Neural progenitor cell (in vitro differentiated cells): ENCODE data around the gene TRMT1. TPM values are rescaled to one million over a fixed set of nuclear protein-coding genes. Genes with fewer than 3 reads are reported as not detected.
A peak's percentile ranks its signal among the peaks of the same experiment; 100 is the strongest.

Source experiments
- DNase-seq: peaks from one replicate; pipeline ENCODE4 v3.0.0-alpha.2; 2016; ENCODE audit warnings: low spot score
- H2AFZ ChIP-seq: fragments of 200-600 bp; sonication (generic); replicated peaks from 2 replicates; pipeline ENCODE4 v1.6.1; 2016; ENCODE audit warnings: antibody characterized with exemption
- H3F3A ChIP-seq: fragments of 200-600 bp; sonication (generic); 2 replicates; pipeline ENCODE4 v1.6.1; 2016; ENCODE audit warnings: antibody characterized with exemption, low read depth
- H3K27ac ChIP-seq: fragments of 200-600 bp; sonication (generic); 2 replicates; pipeline ENCODE4 v1.5.1; 2016; ENCODE audit warnings: mild to moderate bottlenecking
- H3K27me3 ChIP-seq: fragments of 200-600 bp; sonication (generic); 2 replicates; pipeline ENCODE4 v1.6.1; 2016; ENCODE audit warnings: mild to moderate bottlenecking, moderate library complexity
- H3K36me3 ChIP-seq: fragments of 200-600 bp; sonication (generic); 2 replicates; pipeline ENCODE4 v1.5.1; 2016
- H3K4me1 ChIP-seq: fragments of 200-600 bp; sonication (generic); 2 replicates; pipeline ENCODE4 v1.6.1; 2016; ENCODE audit warnings: mixed run types
- H3K4me2 ChIP-seq: fragments of 200-600 bp; sonication (generic); 2 replicates; pipeline ENCODE4 v1.6.1; 2016
- H3K4me3 ChIP-seq: fragments of 200-600 bp; sonication (generic); 2 replicates; pipeline ENCODE4 v1.5.1; 2016
- H3K79me2 ChIP-seq: fragments of 200-600 bp; sonication (generic); 2 replicates; pipeline ENCODE4 v1.6.1; 2016; ENCODE audit warnings: low read depth
- H3K9ac ChIP-seq: fragments of 200-600 bp; sonication (generic); 2 replicates; pipeline ENCODE4 v1.6.1; 2016
- H3K9me3 ChIP-seq: fragments of 200-600 bp; sonication (generic); 2 replicates; pipeline ENCODE4 v1.5.1; 2016; ENCODE audit warnings: low read depth
- H4K20me1 ChIP-seq: fragments of 200-600 bp; sonication (generic); 2 replicates; pipeline ENCODE4 v1.6.1; 2016; ENCODE audit warnings: low read depth
- H3K27ac Mint-ChIP-seq: 3 replicates; pipeline ENCODE4 v1.8.0; 2021; ENCODE audit warnings: mixed read lengths
- H3K27me3 Mint-ChIP-seq: 2 replicates; pipeline ENCODE4 v1.8.0; 2022; ENCODE audit warnings: low read depth, mild to moderate bottlenecking, inconsistent platforms, moderate library complexity, mixed read lengths; ENCODE audit not compliant: insufficient read depth
- H3K36me3 Mint-ChIP-seq: 3 replicates; pipeline ENCODE4 v1.8.0; 2021; ENCODE audit warnings: mixed read lengths
- H3K4me1 Mint-ChIP-seq: 3 replicates; pipeline ENCODE4 v1.8.0; 2021; ENCODE audit warnings: mixed read lengths
- H3K4me3 Mint-ChIP-seq: 3 replicates; pipeline ENCODE4 v1.8.0; 2021; ENCODE audit warnings: mild to moderate bottlenecking, moderate library complexity, mixed read lengths
- H3K9me3 Mint-ChIP-seq: 3 replicates; pipeline ENCODE4 v1.8.0; 2020; ENCODE audit warnings: mixed read lengths
- EZH2 ChIP-seq: fragments of 200-600 bp; sonication (generic); IDR thresholded peaks from 2 replicates; pipeline ENCODE4 v1.6.1; 2017; ENCODE audit warnings: antibody characterized with exemption, mild to moderate bottlenecking, moderate library complexity
- EZH2phosphoT487 ChIP-seq: fragments of 200-600 bp; sonication (generic); IDR thresholded peaks from 2 replicates; pipeline ENCODE4 v1.6.1; 2017; ENCODE audit warnings: antibody characterized with exemption
- total RNA-seq: library from RNA; depleted of rRNA; stranded (reverse); fragments of >200 nt; gene quantifications from 2 replicates; pipeline ENCODE4 v1.2.3, GENCODE V29; 2015; ENCODE audit warnings: low replicate concordance
- TF ChIP-seq, protein P1 (sequence below): fragments of 200-600 bp; sonication (generic); IDR thresholded peaks from 2 replicates; pipeline ENCODE4 v1.5.1; 2017; ENCODE audit warnings: antibody characterized with exemption, mild to moderate bottlenecking

TRMT1 gene
- total RNA-seq, 1 donor from 2014 or later, result 30.2 TPM

DNA sequence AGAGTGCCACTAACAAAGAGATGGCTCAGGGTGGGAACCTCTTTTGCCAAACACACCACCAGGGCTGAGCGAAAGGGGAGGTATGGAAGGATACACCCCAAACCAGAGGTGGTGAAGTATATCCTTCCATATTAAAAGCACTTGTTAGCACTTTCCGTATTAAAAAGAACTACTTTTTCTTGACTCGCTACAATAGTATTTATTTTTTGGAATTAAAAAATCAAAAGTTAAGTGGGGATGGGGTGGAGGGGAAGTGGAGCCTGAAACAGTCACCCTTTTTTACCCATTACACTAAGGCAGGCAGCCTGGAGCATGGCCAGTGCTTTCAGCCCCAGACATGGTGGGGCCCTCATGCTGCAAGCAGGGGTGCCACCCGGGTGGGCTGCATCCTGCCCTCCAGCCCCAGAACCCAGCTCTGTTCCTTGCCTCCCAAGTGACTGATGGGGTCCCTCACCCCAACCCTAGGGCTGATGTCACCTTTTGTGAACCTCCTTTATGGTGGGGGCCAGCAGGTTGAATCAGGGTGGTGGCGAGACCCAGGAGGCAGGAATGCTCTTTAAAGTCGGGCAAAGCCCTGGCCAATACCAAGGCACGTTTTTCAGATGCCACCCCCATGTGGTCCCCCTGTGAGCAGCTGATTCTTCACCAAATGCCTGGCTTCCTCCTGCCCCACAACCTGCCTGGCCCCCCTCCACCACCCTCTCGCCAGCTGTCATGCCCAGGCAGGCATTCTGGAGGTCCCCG is 44.9 kb downstream of the TRMT1 start:
- H3K27me3 Mint-ChIP-seq, result peaks cover 43% of the 10 kb centered on the region
- H3K27ac ChIP-seq, result no peak overlapping the region
- H3K4me3 ChIP-seq, result no peak overlapping the region
- no peaks in the 10 kb centered on the region for H3K79me2 ChIP-seq
- no peaks in the 10 kb centered on the region for H3K36me3 Mint-ChIP-seq
- H3K9me3 Mint-ChIP-seq, result no peaks in the 10 kb centered on the region
- DNase-seq, result no peak
- H4K20me1 ChIP-seq, result no peaks in the 10 kb centered on the region
- peaks cover 22% of the 10 kb centered on the region for H3K27me3 ChIP-seq
- H3K27ac Mint-ChIP-seq, result no peak overlapping the region
- no peak overlapping the region for H2AFZ ChIP-seq
- H3K9me3 ChIP-seq, result no peaks in the 10 kb centered on the region
- no peak overlapping the region for H3K9ac ChIP-seq
- no peak overlapping the region for H3K4me2 ChIP-seq
- peaks cover 13% of the 10 kb centered on the region for H3K4me1 ChIP-seq
- peaks cover 6% of the 10 kb centered on the region for H3K4me1 Mint-ChIP-seq
- no peak overlapping the region for H3K4me3 Mint-ChIP-seq
- H3K36me3 ChIP-seq, result no peaks in the 10 kb centered on the region
- no peaks in the 10 kb centered on the region for H3F3A ChIP-seq
- TF ChIP-seq EZH2 (no peak), EZH2phosphoT487 (no peak)
- TF ChIP-seq, protein P1, sequence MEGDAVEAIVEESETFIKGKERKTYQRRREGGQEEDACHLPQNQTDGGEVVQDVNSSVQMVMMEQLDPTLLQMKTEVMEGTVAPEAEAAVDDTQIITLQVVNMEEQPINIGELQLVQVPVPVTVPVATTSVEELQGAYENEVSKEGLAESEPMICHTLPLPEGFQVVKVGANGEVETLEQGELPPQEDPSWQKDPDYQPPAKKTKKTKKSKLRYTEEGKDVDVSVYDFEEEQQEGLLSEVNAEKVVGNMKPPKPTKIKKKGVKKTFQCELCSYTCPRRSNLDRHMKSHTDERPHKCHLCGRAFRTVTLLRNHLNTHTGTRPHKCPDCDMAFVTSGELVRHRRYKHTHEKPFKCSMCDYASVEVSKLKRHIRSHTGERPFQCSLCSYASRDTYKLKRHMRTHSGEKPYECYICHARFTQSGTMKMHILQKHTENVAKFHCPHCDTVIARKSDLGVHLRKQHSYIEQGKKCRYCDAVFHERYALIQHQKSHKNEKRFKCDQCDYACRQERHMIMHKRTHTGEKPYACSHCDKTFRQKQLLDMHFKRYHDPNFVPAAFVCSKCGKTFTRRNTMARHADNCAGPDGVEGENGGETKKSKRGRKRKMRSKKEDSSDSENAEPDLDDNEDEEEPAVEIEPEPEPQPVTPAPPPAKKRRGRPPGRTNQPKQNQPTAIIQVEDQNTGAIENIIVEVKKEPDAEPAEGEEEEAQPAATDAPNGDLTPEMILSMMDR, result no peak

GRCh38 chr19:13070425-13071140 is 46.0 kb downstream of the TRMT1 start:
- H3K9me3 Mint-ChIP-seq, result no peaks in the 10 kb centered on the region
- H4K20me1 ChIP-seq, result no peaks in the 10 kb centered on the region

DNA sequence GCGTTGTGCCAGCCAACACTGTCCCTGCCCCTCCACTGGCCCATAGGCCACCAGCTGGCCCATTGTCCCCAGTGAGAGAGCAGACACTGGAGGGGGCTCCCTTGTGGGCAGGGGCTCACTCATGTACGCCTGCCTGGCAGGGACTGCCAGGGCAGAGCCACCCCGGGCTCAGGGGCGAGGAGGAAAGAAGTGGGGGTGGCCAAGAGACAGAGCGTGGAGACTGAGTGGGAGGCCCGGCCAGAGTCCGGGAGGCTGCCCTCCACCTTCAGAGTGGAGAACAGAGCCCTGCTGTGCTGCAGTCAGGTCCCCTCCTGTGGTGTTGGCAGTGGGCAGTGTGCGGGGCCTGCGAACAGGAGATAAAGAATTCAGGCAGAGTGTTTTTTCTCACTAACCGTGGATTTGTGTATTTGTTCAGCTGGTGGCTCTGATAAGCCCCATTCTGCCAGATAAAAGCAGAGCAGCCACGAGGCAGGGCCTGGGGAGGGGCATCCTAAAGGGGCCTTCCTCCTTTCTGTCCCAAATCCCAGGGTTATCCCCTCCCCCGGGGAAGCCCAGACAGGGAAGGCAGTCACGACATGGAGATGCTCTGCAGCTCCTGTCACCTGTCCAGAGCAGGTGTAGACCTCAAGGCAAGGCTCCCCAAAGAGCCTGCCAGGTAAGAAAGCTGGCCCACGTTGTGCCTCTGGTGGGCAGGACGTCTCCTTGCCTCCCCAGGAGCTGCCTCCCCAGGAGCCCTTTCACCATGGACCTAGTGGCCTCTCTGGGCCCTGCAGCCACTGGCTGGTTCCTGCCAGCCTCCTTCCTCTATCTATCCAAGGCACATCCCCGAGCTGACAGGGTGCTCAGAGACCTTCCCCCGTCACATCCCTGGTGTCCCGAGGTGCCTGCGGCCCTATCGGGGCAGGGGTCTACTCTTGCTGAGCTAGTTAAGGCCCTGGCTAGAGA is 46.9 kb downstream of the TRMT1 start:
- no peaks in the 10 kb centered on the region for H3K9me3 Mint-ChIP-seq
- Histone ChIP-seq H3K9ac (no peak overlapping the region), H3K27ac (no peak overlapping the region), H3F3A (no peaks in the 10 kb centered on the region), H3K4me2 (peak overlapping the region; percentile 8), H3K27me3 (peaks cover 23% of the 10 kb centered on the region), H3K4me3 (no peak overlapping the region), H3K36me3 (no peaks in the 10 kb centered on the region), H4K20me1 (no peaks in the 10 kb centered on the region), H2AFZ (peak overlapping the region; percentile 65), H3K79me2 (no peaks in the 10 kb centered on the region), H3K4me1 (peaks cover 12% of the 10 kb centered on the region), H3K9me3 (no peaks in the 10 kb centered on the region)
- no peaks in the 10 kb centered on the region for H3K36me3 Mint-ChIP-seq
- peak overlapping the region; percentile 43 for H3K4me3 Mint-ChIP-seq
- H3K27ac Mint-ChIP-seq, result no peak overlapping the region
- TF ChIP-seq EZH2phosphoT487 (no peak), EZH2 (no peak)
- TF ChIP-seq, protein P1, result no peak
- DNase-seq, result no peak
- peaks cover 40% of the 10 kb centered on the region for H3K27me3 Mint-ChIP-seq
- peaks cover 6% of the 10 kb centered on the region for H3K4me1 Mint-ChIP-seq

More at GRCh38 chr19:13070425-13071140, 46.0 kb downstream of the TRMT1 start:
- H3K36me3 ChIP-seq, result no peaks in the 10 kb centered on the region
- no peak overlapping the region for H3K27ac ChIP-seq
- Mint-ChIP-seq H3K4me1 (peaks cover 6% of the 10 kb centered on the region), H3K4me3 (no peak overlapping the region), H3K27me3 (peaks cover 40% of the 10 kb centered on the region), H3K27ac (no peak overlapping the region), H3K36me3 (no peaks in the 10 kb centered on the region)
- no peaks in the 10 kb centered on the region for H3F3A ChIP-seq
- no peaks in the 10 kb centered on the region for H3K79me2 ChIP-seq
- no peak overlapping the region for H3K4me3 ChIP-seq
- H3K27me3 ChIP-seq, result peaks cover 16% of the 10 kb centered on the region
- H2AFZ ChIP-seq, result peak overlapping the region; percentile 65
- TF ChIP-seq, protein P1, result no peak
- no peak for TF ChIP-seq EZH2phosphoT487
- TF ChIP-seq EZH2, result no peak
- no peak overlapping the region for H3K9ac ChIP-seq
- DNase-seq, result no peak
- no peak overlapping the region for H3K4me2 ChIP-seq
- no peaks in the 10 kb centered on the region for H3K9me3 ChIP-seq
- H3K4me1 ChIP-seq, result peaks cover 12% of the 10 kb centered on the region
